Left lung (tissue), 10 donors: ENCODE results near the gene MYOT. TPM values are rescaled to one million over a fixed set of nuclear protein-coding genes. Genes with fewer than 3 reads are reported as not detected.
"Not testable (repeated sequence)": the region's sequence is repeated elsewhere in the genome, so short reads cannot be mapped to it uniquely, and the experiment has no call there.

Source experiments
- ATAC-seq: fragments of 200-7000 bp; cut with Tn5 transposase; one replicate; pipeline ENCODE4 v1.9.1; 2020; ENCODE audit warnings: moderate library complexity
- DNase-seq, 4 donors: peaks; one replicate each; pipeline ENCODE4 v3.0.0-alpha.2; 2013 to 2020
- H3K27ac ChIP-seq, 2 donors: fragments of 200-600 bp; sonication (generic) in 1 of 2; one replicate each; pipeline versions ENCODE4 v1.5.0 to v1.8.0; 2020 to 2021
- H3K27me3 ChIP-seq, 2 donors: fragments of 200-600 bp; sonication (generic) in 1 of 2; one replicate each; pipeline versions ENCODE4 v1.5.0 to v1.8.0; 2020 to 2021
- H3K36me3 ChIP-seq, 2 donors: fragments of 200-600 bp; sonication (generic) in 1 of 2; one replicate each; pipeline versions ENCODE4 v1.5.0 to v1.8.0; 2020 to 2021
- H3K4me1 ChIP-seq, 2 donors: fragments of 200-600 bp; one replicate each; pipeline ENCODE4 v1.8.0; 2021
- H3K4me3 ChIP-seq, 2 donors: fragments of 200-600 bp; sonication (generic) in 1 of 2; one replicate each; pipeline versions ENCODE4 v1.5.0 to v1.8.0; 2020 to 2021; ENCODE audit warnings: mild to moderate bottlenecking in 1 of 2
- H3K9me3 ChIP-seq, 2 donors: fragments of 200-600 bp; sonication (generic) in 1 of 2; one replicate each; pipeline versions ENCODE4 v1.5.0 to v1.8.0; 2020 to 2021
- intact Hi-C, 2 donors: fragments of 100-400 bp; cut with DNase I; formaldehyde crosslinking; loops; one replicate each; pipeline versions ENCODE4 v1.11.2 to v1.14.2; 2022
- polyA plus RNA-seq, 6 donors: library from polyadenylated mRNA; unstranded; fragments of 120-200 nt; gene quantifications; one replicate each; pipeline ENCODE4 v1.2.1, GENCODE V29; 2013; ENCODE audit not compliant: insufficient read length in 6 of 6
- total RNA-seq, 2 donors: library from RNA; stranded (reverse); fragmentation: NEBNext Ultra II Directional; extraction: Animal tissue kit (Norgen Biotek cat#: 25700); gene quantifications; one replicate each; pipeline ENCODE4 v1.2.1, GENCODE V29; 2021
- TF ChIP-seq, protein P1 (sequence below), 2 donors: fragments of 200-600 bp; sonication (generic) in 1 of 2; IDR thresholded peaks; one replicate each; pipeline versions ENCODE4 v1.5.0 to v1.8.0; 2021; ENCODE audit warnings: antibody characterized with exemption in 2 of 2
- donor health status: DM: no; HTN: yes; CAD: no.
- donor health status: DM: no; HTN: no; CAD: no.

MYOT gene
- total and polyA plus RNA-seq, 8 donors, result 0.52 to 2.0 (median 1.2) TPM; not detected in 1

DNA sequence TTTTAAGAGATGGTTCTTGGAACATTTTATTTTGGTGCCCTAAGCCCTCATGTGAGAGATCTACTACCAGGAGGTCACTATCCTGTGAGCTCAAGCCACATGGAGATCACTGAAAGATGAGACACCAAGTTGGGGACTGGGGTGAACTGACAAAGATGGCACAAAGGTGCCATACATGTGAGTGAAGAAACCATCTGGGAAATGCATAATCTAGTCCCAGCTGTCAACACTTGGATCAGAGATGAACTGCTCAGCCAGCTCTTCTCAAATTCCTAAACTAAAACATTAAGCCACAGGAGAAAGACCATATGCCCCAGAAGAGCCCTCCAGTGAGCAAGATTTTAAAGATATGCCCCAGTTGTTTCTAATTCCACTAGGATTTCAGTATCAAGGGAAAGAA lies 22.2 kb upstream of the MYOT start:
- H3K27me3 ChIP-seq, result no peaks in the 10 kb centered on the region
- TF ChIP-seq, protein P1, sequence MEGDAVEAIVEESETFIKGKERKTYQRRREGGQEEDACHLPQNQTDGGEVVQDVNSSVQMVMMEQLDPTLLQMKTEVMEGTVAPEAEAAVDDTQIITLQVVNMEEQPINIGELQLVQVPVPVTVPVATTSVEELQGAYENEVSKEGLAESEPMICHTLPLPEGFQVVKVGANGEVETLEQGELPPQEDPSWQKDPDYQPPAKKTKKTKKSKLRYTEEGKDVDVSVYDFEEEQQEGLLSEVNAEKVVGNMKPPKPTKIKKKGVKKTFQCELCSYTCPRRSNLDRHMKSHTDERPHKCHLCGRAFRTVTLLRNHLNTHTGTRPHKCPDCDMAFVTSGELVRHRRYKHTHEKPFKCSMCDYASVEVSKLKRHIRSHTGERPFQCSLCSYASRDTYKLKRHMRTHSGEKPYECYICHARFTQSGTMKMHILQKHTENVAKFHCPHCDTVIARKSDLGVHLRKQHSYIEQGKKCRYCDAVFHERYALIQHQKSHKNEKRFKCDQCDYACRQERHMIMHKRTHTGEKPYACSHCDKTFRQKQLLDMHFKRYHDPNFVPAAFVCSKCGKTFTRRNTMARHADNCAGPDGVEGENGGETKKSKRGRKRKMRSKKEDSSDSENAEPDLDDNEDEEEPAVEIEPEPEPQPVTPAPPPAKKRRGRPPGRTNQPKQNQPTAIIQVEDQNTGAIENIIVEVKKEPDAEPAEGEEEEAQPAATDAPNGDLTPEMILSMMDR (IDR thresholded peaks at IDR 0.05), result no peak
- H3K4me1 ChIP-seq, result no peaks in the 10 kb centered on the region
- H3K9me3 ChIP-seq, result no peaks in the 10 kb centered on the region
- H3K4me3 ChIP-seq, result no peak overlapping the region
- no peak for DNase-seq
- ATAC-seq, result no peak
- H3K27ac ChIP-seq, result no peak overlapping the region
- intact Hi-C loops, result no loop called here
- H3K36me3 ChIP-seq, result no peaks in the 10 kb centered on the region

DNA sequence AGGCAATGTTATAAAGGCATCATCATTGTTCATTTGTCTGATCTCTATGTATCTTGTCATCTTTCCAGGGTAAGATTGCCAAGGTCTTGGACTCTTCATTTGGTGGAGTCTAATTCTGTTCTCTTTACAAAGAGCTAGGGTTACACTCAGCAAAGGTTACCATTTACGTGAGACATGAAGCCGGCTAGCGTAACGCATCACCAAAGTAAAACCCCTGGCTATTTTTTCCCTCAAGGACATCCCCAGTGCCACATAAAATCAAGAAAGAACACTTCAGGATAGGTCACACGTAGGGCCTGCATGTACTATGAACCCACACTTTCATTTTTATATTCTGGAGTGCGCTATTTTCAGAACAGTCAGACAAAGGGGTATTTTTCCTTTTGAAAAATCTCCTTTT lies 20.0 kb upstream of the MYOT start:
- DNase-seq (no peak), ATAC-seq (no peak)
- Histone ChIP-seq H3K27me3 (no peaks in the 10 kb centered on the region), H3K27ac (no peak overlapping the region), H3K4me3 (no peak overlapping the region), H3K9me3 (no peaks in the 10 kb centered on the region), H3K4me1 (no peaks in the 10 kb centered on the region), H3K36me3 (no peaks in the 10 kb centered on the region)
- TF ChIP-seq, protein P1 (IDR thresholded peaks at IDR 0.05), result no peak
- intact Hi-C loops, result no loop called here

DNA sequence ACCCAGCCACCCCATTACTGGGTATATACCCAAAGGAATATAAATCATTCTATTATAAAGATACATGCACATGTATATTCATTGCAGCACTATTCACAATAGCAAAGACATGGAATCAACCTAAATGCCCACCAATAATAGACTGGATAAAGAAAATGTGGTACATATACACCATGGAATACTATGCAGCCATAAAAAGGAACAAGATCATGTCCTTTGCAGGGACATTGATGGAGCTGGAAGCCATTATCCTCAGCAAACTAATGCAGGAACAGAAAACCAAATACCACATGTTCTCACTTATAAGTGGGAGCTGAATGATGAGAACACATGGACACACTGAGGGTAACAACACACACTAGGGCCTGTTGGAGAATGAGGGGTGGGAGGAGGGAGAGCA lies 14.5 kb upstream of the MYOT start:
- intact Hi-C loops, H3K36me3 ChIP-seq, DNase-seq, H3K27me3 ChIP-seq, H3K27ac ChIP-seq, H3K4me1 ChIP-seq, ATAC-seq, H3K9me3 ChIP-seq, H3K4me3 ChIP-seq: not testable (repeated sequence)

DNA sequence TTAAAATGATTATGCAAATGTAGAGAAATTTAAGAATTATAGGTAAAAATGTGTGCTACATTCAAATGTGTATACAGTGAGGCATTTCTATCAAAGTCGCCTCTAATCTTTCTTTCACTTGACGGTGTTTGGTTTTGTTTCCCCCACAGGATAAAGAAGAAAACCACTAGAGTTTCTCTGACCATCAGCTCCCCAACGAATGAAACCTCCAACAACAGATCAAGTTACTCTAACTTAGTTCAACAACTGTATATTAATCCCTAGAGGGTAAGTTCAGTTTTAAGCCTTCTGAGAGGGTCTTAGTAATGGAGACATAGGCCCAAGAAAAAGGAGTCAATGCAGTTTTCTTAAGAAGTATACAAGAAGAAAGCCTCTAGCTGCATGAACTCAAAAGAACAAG lies 11.5 kb upstream of the MYOT start:
- TF ChIP-seq, protein P1 (IDR thresholded peaks at IDR 0.05), result no peak
- ATAC-seq (no peak), DNase-seq (no peak)
- H3K9me3 ChIP-seq, result peaks cover 0 to 5% of the 10 kb centered on the region in 2 donors
- no peaks in the 10 kb centered on the region for H3K36me3 ChIP-seq
- peaks cover 0 to 15% of the 10 kb centered on the region in 2 donors for H3K4me1 ChIP-seq
- H3K4me3 ChIP-seq, result no peak overlapping the region
- no peaks in the 10 kb centered on the region for H3K27me3 ChIP-seq
- no peak overlapping the region for H3K27ac ChIP-seq
- intact Hi-C loops, result no loop called here

DNA sequence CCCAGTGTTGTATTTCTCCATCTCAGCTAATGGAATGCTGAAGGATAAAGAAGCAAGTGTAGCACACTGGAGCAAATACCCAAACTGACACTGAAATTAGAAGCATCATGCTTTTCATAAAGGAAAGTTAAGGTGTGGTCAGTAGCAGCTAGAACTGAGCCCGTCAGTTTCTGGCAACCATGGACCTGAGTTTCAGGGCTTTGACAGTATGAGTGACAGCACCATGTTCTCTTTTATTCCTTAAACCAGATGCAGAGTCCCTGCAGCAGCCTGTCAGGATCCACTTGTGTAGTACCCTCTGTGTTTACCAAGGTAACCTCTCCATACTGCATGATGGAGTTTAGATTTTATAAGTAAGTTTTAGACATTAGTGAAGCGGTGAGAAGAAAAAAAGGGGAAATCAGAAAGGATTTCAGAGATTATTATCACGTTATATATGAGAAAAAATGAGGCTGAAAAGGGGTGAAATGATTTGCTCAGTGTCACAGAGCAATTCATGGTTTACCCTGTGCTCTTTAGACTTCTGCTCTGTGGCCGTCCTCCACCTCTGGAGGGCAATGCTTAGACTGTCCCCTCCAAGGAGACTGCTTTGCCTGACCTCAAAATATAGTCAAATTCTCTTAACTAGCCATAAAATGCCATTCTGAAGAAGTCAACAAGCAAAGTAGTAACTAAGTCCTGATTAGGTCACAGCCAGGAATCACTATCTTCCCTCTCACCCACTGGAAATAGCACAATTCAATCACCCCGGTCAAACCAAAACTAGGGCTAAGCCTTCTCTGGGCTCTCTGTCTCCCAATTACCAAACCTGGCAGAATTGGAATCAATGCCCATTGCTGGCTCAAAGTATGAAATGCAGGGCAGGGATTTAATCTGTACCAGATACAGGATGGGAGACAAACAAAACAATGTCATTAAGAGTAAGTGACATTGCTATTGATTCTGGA lies 10.5 kb upstream of the MYOT start:
- Histone ChIP-seq H3K9me3 (peaks cover 0 to 5% of the 10 kb centered on the region in 2 donors), H3K4me1 (peaks cover 0 to 15% of the 10 kb centered on the region in 2 donors), H3K36me3 (no peaks in the 10 kb centered on the region), H3K4me3 (no peak overlapping the region), H3K27me3 (no peaks in the 10 kb centered on the region), H3K27ac (no peak overlapping the region)
- DNase-seq, result no peak
- TF ChIP-seq, protein P1 (IDR thresholded peaks at IDR 0.05), result no peak
- intact Hi-C loops, result no loop called here
- no peak for ATAC-seq
